Measurements from ENCODE around the gene PANK1.
"Not testable (repeated sequence)": the region's sequence is repeated elsewhere in the genome, so short reads cannot be mapped to it uniquely, and the experiment has no call there.

The PANK1 gene

DNA sequence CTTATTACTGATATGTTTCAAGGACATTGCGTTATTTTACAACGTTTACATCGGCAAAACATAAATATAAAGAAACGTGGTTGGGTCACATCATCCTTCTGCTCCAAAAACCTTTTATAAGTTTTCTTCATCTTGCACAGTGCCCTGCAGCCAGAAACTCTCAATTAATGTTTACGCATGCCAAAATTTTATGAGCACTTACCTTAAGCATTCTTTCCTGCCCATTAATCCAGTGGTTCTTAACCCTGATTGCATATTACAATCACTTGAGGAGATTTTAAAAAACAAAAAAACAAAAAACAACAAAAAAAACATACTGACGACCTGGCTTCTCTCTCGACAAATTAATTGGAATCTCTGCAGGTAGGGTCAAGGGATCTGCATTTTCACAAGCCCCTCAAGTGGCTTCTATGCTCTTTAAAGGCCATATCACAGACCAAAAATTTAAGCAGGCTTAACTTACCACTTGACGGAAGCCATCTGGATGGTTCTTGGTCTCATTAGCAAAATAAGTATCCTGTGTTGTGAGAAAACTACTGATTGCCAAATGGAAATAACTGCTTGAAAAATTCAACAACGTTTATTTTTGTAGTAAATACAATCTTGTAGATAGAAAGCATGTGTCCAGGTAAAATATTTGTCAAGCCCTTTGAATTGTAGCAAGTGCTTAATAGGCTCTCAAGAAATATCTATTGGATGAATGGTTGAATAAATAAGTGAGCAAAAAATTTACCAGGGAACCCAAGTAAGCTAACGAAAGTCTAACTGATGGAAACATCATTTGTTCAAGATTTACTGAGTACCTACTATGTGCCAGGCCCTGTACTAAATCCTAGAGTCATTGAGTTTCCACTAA, 78.7 kb downstream of the PANK1 start:
- no peak for DNase-seq

- no peak for DNase-seq
Measured at GRCh38 chr10:89565180-89565579, 79.9 kb downstream of the PANK1 start.

DNA sequence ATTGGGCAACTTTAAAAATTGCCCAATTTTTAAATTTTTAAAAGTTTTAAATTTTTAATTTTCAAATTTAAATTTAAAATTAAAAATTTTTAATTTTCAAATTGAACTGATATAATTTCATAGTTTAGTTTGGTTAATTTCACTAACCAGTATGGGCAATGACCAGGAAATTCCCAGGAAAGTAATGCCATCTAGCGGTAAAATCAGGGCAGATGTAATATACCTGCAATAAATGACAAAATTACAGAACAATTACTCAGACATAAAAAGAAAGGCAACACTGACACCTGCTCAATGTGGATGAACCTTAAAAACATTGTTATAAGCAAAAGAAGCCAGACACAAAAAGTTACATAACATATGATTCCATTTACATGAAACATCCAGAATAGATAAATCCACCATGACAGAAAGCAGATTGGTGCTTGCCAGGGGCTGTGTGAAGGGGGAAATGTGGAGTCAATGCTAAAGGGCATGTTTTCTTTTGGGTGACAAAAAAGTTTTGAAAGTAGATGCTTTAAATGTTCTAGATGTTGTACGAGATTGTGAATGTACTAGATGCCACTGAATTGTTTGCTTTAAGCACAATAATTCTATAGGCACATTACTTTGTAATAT, 81.1 kb downstream of the PANK1 start:
- DNase-seq = peak; percentile 47

DNA sequence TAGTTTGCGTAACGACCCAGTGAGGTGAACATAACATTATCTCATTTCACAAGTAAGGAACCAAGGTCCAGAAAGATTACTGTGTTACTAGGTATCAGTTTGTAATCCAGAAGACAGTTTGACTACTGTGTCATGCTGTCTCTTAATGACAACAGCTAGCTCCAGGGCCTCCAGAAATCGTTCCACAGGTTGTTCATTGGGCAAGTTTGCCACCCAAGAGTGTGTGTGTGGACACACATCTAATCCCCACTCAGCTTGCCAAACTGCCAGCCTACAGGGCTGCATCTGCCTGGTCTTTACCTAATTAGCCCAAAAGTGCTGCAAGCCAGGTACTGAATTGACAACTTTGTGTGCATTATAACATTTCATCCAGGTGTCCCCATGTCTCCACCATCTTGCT, 81.7 kb downstream of the PANK1 start:
- DNase-seq = no peak

GRCh38 chr10:89556600-89556999, 88.4 kb downstream of the PANK1 start:
- DNase-seq = no peak

- DNase-seq = no peak
Measured at GRCh38 chr10:89555688-89556445, 89.2 kb downstream of the PANK1 start.

- DNase-seq = no peak
Measured at GRCh38 chr10:89554433-89554832, 90.6 kb downstream of the PANK1 start.

DNA sequence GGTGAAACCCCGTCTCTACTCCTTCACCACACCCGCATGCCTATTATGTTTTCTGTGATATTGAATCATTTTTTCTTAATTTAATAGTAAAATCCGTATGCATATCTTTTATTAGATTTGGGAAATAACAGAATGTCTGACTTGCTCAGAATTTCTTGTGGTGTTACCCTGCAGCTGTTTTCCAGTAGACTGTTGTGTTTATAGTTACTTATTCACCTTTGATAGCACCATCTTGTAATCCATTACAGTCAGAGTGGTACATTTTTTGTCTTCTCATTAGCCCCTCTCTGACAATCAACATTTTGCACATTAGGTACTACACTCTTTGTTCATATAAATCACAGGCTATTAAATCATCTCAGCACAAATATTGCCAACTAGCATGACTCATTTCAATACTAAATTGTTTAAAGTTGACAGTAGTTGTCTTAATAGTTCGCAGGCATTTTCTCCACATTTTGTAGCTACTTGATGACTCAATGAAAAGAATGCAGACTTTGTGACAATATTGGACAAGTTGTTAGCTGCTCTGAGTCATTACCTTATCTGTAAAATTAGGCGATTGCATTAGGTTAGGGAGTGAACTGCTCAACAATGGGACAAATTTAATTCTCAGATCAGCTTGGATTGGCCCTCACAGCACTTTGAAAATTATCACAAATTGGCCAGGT, 91.8 kb downstream of the PANK1 start:
- no peak for DNase-seq

DNA sequence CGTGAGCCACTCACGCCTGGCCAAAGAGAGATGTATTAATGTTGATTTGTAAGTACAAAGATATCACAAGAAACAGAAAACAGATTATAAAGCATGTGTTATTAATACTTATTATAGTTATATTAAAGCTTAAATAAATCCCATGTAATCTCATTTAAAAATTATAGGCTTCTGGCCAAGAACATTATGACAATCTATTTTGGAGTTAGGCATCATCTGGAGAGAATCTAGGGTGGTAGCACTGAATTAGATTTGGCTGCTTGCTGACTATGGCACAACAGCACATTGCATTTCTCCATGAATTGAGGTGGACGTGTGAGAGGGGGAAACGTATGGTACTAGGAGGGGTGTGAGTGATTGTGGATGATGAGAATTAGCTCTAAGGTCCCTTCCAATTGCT, 92.8 kb downstream of the PANK1 start:
- no peak for DNase-seq

GRCh38 chr10:89550509-89550908, 94.5 kb downstream of the PANK1 start:
- peak; percentile 89 for DNase-seq

DNA sequence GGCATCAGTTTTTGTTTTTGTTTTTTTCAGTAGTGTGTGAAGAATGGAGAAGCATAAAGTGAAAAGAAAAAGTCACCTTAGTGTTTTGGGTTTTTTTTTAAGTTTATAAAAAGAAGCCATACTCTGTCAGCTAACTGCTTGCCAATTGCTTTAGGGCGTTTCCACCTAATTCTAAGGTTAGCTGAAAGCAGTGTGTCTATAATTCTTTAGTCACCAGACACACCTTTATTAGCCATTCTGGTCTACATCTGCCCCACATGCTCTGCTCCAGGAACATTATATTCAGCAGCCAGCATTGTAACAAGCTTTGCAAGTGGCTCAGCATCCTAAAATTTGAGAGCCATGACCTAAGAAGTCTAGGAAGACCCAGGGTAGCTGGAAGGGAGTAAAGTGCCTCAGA, 95.5 kb downstream of the PANK1 start:
- DNase-seq = peak; percentile 14

DNA sequence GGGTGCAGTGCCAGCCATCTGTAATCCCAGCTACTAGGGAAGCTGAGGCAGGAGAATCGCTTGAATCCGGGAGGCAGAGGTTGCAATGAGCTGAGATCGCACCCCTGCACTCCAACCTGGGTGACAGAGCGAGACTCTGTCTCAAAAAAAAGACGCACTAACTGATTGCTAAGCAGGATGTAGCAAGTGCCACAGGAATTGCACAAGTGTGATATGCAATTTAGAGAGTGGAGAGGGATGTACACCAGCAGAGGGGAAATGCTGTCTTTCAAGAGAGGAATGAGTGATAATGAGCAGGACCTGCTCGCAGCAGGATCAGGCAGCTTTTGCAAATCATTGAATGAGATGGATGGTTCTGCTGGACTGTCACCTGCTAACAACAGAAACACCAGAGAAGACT, 96.4 kb downstream of the PANK1 start:
- peak; percentile 50 for DNase-seq

DNA sequence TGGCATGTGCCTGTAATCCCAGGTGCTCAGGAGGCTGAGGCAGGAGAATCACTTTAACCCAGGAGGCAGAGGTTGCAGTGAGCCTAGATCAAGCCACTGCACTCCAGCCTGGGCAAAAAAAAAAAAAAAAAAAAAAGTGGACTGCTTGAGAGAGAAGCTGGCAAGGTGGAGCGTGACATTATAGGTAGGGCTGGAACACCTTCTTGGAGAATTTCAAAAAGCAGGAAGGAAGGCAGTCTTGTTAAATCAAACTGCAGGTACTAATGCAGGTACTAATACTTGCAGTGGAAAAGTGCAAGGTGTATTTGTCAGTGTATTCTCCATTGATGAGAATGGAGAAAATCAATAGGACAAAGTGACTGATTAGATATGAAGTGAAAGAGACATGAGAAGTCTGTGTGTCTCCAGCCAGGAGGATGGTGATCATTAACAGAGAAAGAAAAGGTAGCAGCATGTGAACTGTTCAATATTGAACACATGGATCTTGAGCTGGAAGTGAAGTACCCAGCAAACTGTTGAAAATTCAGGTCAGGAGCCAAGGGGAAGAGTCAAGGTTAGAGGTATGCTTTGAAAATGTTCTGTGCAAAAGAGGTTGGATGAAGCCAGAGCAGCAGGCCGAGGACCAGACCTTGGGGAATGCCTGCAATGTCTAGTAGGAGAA, 97.1 kb downstream of the PANK1 start:
- DNase-seq = no peak

DNA sequence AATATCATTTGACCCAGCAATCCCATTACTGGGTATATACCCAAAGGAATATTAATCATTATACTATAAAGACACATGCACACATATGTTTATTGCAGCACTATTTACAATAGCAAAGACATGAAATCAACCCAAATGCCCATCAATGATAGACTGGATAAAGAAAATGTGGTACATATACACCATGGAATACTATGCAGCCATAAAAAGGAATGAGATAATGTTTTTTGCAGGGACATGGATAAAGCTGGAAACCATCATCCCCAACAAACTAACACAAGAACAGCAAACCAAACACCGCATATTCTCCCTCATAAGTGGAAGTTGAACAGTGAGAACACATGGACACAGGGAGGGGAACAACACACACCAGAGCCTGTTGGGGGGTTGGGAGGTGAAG, 98.4 kb downstream of the PANK1 start:
- DNase-seq = not testable (repeated sequence)

DNA sequence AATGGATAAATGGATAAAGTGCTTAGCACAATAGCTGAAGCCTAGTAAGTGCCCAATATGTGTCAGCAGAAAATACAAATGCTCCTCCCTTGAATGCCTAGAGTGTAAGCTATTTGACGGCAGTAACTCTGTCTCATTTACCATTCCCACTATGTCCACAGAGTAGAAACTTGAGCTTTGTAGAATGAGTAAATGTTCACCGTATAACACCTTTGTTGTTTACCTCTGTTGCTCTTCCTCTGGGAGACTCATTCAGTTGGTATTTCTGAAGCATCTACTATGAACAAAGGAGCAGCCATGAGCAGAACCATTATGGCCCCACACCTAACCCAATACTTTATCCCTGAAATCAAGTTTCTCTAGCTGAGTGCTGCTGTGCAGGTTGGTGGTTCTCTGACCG, 101.2 kb downstream of the PANK1 start:
- no peak for DNase-seq

DNA sequence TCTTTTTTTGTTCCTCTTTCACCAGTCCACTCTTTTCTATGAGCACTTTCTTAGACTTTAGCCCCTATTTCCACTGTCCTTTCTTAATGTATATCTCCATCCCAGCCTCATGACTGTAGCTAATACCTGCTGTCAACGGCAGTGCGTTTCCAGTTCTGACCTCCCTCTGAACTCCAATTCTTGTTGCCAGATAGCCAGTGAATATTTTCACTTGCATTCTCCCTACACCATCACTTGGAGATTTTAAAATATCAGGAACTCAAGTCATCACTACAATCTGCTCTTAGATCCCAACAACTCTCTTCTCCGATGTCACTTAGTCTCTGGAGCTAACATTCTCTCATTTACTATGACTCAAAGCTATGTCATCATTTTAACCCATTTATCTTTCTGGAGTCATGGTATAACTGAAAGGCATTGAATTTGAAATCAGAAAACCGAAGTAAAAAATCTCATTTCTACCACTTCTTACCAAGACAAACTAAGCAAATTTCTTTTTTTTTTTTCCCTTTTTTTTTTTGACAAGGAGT, 104.6 kb downstream of the PANK1 start:
- no peak for DNase-seq

GRCh38 chr10:89537364-89537763, 107.7 kb downstream of the PANK1 start:
- DNase-seq = no peak

DNA sequence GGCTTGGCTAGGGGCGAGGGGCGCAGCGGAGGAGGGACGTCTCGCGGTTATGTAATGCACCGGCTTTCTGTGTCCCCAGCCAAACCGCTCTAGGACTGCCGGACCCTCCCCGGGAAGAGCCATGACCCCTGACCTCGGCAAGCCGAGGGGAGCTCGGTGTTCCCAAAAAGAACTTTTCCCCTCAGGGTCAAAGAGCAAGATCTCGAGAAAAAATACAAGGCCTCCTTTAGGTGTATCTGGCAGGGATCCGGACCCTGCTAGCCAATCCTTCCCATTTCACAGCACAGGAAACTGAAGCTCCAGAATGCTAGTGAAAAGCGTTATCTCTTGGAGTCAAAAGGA, 109.1 kb downstream of the PANK1 start:
- DNase-seq = no peak

- no peak for DNase-seq
Measured at GRCh38 chr10:89535171-89536012, 109.7 kb downstream of the PANK1 start, which contains the start of gene SLC16A12. SLC16A12 (minus strand) TSS chr10:89535594; CDS start chr10:89462578, 73,016 bp downstream.

DNA sequence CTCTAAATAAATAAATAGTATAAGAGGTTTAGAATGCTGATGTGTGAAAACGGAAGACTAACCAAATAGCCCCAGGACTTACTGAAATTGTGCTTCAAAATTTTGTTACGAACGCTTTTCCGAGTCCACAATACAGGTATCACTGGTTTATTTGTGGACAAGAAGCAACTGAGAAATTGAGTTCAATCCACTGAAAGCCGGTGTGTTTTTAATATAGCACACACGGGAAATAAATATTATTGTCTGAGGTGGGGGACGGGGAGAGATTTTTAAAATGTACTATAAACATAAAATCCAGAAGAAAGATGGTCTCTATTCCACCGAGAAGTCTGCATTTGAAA, 110.2 kb downstream of the PANK1 start:
- DNase-seq = peak; percentile 19
